ENCODE results near the gene RASAL2.

Gene RASAL2

DNA sequence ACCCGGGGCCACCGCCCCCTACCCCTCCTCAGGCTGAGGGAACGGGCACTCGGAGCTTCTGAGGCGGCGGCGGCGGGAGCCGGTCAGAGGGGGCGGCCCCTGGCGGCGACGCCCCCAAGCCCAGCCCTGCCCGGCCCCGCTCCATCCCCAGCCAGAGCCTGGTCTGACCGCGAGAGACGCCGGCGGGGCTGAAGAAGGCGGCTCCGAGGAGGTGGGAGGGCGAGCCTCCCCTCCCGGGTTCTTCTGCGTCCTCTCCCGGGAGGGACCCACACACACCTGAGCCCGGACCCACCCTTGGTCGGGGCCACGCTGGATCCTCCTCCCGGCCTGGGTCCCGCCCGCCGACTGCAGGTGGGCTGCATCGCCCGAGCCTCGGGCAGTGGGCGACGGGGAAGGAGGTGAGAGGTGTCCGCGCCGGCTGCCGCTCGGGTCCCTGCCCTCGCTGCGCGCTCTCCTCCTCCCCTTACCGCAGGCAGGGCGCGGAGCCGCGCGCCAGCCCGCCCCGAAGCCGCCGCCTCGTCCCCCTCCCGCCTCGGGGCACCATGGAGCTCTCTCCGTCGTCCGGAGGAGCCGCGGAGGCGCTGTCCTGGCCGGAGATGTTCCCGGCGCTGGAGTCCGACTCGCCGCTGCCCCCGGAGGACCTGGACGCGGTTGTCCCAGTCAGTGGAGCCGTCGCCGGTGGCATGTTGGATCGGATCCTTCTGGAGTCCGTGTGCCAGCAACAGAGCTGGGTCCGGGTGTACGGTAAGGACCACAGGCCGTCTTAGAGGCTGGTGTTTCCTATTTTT, at the start of gene RASAL2:
Gene RASAL2 (plus strand): TSS at position 154 of the 788 bp plus-strand sequence. CDS start 389 bp downstream, at position 543.
- TF ChIP-seq, protein P1, sequence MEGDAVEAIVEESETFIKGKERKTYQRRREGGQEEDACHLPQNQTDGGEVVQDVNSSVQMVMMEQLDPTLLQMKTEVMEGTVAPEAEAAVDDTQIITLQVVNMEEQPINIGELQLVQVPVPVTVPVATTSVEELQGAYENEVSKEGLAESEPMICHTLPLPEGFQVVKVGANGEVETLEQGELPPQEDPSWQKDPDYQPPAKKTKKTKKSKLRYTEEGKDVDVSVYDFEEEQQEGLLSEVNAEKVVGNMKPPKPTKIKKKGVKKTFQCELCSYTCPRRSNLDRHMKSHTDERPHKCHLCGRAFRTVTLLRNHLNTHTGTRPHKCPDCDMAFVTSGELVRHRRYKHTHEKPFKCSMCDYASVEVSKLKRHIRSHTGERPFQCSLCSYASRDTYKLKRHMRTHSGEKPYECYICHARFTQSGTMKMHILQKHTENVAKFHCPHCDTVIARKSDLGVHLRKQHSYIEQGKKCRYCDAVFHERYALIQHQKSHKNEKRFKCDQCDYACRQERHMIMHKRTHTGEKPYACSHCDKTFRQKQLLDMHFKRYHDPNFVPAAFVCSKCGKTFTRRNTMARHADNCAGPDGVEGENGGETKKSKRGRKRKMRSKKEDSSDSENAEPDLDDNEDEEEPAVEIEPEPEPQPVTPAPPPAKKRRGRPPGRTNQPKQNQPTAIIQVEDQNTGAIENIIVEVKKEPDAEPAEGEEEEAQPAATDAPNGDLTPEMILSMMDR (IDR thresholded peaks at IDR 0.05; ENCODE audit: control insufficient read depth, extremely low read depth, insufficient read depth): peak; percentile 51
- no peak for DNase-seq (ENCODE audit: low read depth)
- H3K4me3 ChIP-seq (ENCODE audit: low read depth, low read length): peak within 1 kb of the TSS; percentile 79

DNA sequence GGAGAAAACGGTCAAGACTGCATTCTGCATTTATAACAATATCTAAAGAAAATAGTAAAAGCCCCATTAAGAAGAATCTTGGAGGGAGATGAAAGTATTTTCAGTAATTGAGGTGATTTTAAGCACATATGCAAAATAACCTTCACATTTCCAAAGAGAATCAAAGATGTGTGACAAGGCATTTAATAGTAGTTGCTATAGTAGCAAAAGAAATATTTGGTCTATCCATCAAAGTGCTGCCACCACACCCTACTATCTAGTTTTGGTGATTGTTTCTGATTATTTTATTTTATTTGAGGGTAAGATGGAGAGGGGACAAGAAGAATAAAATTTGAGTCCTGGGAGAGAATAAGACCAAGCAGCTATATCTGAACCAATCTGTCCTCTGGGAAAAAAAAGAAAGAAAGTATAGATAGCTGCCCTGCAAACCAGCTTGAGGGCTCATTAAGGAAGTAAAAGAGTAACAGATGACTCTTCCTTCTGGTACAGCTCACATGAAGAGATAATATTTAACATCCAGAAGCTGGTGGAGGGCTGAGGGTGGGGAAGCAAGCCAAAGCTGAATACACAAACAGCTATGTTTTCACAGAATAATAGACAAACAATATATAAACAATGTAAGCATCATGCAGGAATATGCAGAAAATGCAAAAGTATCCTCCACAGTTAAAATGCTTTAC, 47.2 kb upstream of the RASAL2 start:
- DNase-seq (ENCODE audit: low read depth): no peak
- TF ChIP-seq, protein P1 (IDR thresholded peaks at IDR 0.05; ENCODE audit: control insufficient read depth, extremely low read depth, insufficient read depth): no peak

GRCh38 chr1:178047403-178048093, 46.4 kb upstream of the RASAL2 start:
- TF ChIP-seq, protein P1 (IDR thresholded peaks at IDR 0.05; ENCODE audit: control insufficient read depth, extremely low read depth, insufficient read depth): no peak
- DNase-seq (ENCODE audit: low read depth): no peak

More for the DNA sequence above, 47.2 kb upstream of the RASAL2 start:
- no peak overlapping the region for H3K4me3 ChIP-seq (ENCODE audit: low read depth, low read length)

DNA sequence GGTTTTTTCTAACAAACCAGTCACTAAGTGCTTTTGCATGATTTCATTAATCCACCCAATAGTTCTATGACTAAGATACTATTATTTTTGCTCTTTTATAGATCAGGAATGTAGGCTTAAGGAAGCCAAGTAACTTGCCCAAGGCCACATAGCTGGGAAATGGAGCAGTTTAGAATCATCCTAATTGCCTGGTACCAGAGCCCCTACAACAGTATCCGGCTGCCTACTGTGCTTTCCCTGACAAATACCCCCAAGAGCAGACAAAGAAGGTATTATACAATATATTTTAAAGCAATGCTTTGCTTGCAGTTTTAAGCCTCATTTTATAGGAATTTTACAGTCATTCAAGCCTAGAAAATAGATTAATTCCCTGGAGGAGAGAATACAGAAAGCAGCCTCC, 45.5 kb upstream of the RASAL2 start:
- H3K4me3 ChIP-seq (ENCODE audit: low read depth, low read length): no peak overlapping the region
- no peak for DNase-seq (ENCODE audit: low read depth)
- TF ChIP-seq, protein P1 (IDR thresholded peaks at IDR 0.05; ENCODE audit: control insufficient read depth, extremely low read depth, insufficient read depth): no peak

More at GRCh38 chr1:178047403-178048093, 46.4 kb upstream of the RASAL2 start:
- no peak overlapping the region for H3K4me3 ChIP-seq (ENCODE audit: low read depth, low read length)

DNA sequence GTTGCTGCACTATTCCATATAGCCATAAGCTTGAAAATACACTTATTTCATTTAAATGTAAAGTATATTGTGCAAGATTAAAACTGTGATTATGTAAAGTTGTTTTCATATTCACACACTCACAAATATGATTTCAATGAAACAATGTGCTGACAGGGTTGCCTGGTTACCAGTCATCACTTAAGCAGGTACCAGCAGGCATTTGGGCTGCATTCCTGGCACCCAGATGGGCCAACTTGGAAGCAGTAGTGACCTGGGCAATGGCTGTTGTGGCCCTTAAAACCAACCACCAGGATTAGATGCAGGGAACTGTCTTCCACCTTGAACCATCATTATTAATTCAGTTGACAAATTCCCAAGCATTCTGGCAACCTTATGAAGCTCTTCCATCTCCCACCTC, 45.0 kb upstream of the RASAL2 start:
- no peak for DNase-seq (ENCODE audit: low read depth)
- TF ChIP-seq, protein P1 (IDR thresholded peaks at IDR 0.05; ENCODE audit: control insufficient read depth, extremely low read depth, insufficient read depth): no peak
- H3K4me3 ChIP-seq (ENCODE audit: low read depth, low read length): no peak overlapping the region

- TF ChIP-seq, protein P1 (IDR thresholded peaks at IDR 0.05; ENCODE audit: control insufficient read depth, extremely low read depth, insufficient read depth): no peak
- no peak for DNase-seq (ENCODE audit: low read depth)
- no peak overlapping the region for H3K4me3 ChIP-seq (ENCODE audit: low read depth, low read length)
These were observed 43.8 kb upstream of the RASAL2 start for GRCh38 chr1:178050084-178050483.

All from LNCaP clone FGC (cell line).